H9 (cell line): ENCODE results near the gene ANKRD52. TPM values are rescaled to one million over a fixed set of nuclear protein-coding genes. Genes with fewer than 3 reads are reported as not detected.
A peak's percentile ranks its signal among the peaks of the same experiment; 100 is the strongest.

ENCODE experiments used
- DNase-seq: peaks from one replicate; pipeline ENCODE4 v3.0.0-alpha.2; 2017
- H2AFZ ChIP-seq: one replicate; pipeline ENCODE4 v1.6.1; 2013; ENCODE audit warnings: mild to moderate bottlenecking, low read length, control low read depth, moderate library complexity
- H2AK5ac ChIP-seq: 2 replicates; pipeline ENCODE4 v1.6.1; 2013; ENCODE audit warnings: low read length, control low read depth, mixed read lengths; ENCODE audit not compliant: insufficient read length
- H2BK120ac ChIP-seq: one replicate; pipeline ENCODE4 v1.6.1; 2013; ENCODE audit warnings: low read depth, mild to moderate bottlenecking, low read length, control low read depth, inconsistent platforms; ENCODE audit not compliant: poor library complexity, severe bottlenecking
- H2BK12ac ChIP-seq: 2 replicates; pipeline ENCODE4 v1.6.1; 2013; ENCODE audit warnings: low read length, control low read depth, mixed read lengths, low read depth; ENCODE audit not compliant: insufficient read length
- H2BK15ac ChIP-seq: 2 replicates; pipeline ENCODE4 v1.6.1; 2013; ENCODE audit warnings: low read depth, low read length, control low read depth
- H2BK20ac ChIP-seq: one replicate; pipeline ENCODE4 v1.6.1; 2013; ENCODE audit warnings: low read depth, mild to moderate bottlenecking, low read length, control low read depth, inconsistent platforms; ENCODE audit not compliant: poor library complexity, severe bottlenecking
- H2BK5ac ChIP-seq: 2 replicates; pipeline ENCODE4 v1.6.1; 2013; ENCODE audit warnings: low read length, control low read depth, mixed read lengths; ENCODE audit not compliant: insufficient read length
- H3K14ac ChIP-seq: 2 replicates; pipeline ENCODE4 v1.6.1; 2013; ENCODE audit warnings: low read length, control low read depth; ENCODE audit not compliant: insufficient read depth
- H3K18ac ChIP-seq: 2 replicates; pipeline ENCODE4 v1.6.1; 2013; ENCODE audit warnings: low read depth, mild to moderate bottlenecking, mixed read lengths, low read length, control low read depth; ENCODE audit not compliant: insufficient read length
- H3K23ac ChIP-seq: 2 replicates; pipeline ENCODE4 v1.6.1; 2013; ENCODE audit warnings: low read length, control low read depth, mixed read lengths, low read depth; ENCODE audit not compliant: insufficient read length
- H3K23me2 ChIP-seq: 2 replicates; pipeline ENCODE4 v1.6.1; 2013; ENCODE audit warnings: low read depth, mild to moderate bottlenecking, mixed read lengths, low read length, control low read depth; ENCODE audit not compliant: insufficient read length, poor library complexity, severe bottlenecking
- H3K27ac ChIP-seq: 2 replicates; pipeline ENCODE4 v1.5.1; 2013; ENCODE audit warnings: low read length, control low read depth, mixed read lengths, low read depth; ENCODE audit not compliant: insufficient read length
- H3K27me3 ChIP-seq: 2 replicates; pipeline ENCODE4 v1.6.1; 2013; ENCODE audit warnings: low read length, control low read depth, inconsistent platforms; ENCODE audit not compliant: insufficient read depth
- H3K4ac ChIP-seq: 2 replicates; pipeline ENCODE4 v1.6.1; 2013; ENCODE audit warnings: low read depth, mild to moderate bottlenecking, control low read depth, inconsistent platforms, low read length, moderate library complexity
- H3K4me1 ChIP-seq: 2 replicates; pipeline ENCODE4 v1.6.1; 2013; ENCODE audit warnings: low read length, control low read depth, inconsistent platforms; ENCODE audit not compliant: insufficient read depth
- H3K4me2 ChIP-seq: 2 replicates; pipeline ENCODE4 v1.6.1; 2013; ENCODE audit warnings: low read length, control low read depth, mixed read lengths; ENCODE audit not compliant: insufficient read length, insufficient read depth
- H3K56ac ChIP-seq: 2 replicates; pipeline ENCODE4 v1.6.1; 2013; ENCODE audit warnings: low read depth, mild to moderate bottlenecking, mixed read lengths, low read length, control low read depth; ENCODE audit not compliant: insufficient read length
- H3K79me1 ChIP-seq: 2 replicates; pipeline ENCODE4 v1.6.1; 2013; ENCODE audit warnings: low read depth, mild to moderate bottlenecking, moderate library complexity, low read length, control low read depth, inconsistent platforms; ENCODE audit not compliant: insufficient read depth, poor library complexity, severe bottlenecking
- H3K79me2 ChIP-seq: 2 replicates; pipeline ENCODE4 v1.6.1; 2013; ENCODE audit warnings: low read length, control low read depth, inconsistent platforms; ENCODE audit not compliant: insufficient read depth
- H3K9ac ChIP-seq: 2 replicates; pipeline ENCODE4 v1.6.1; 2013; ENCODE audit warnings: low read length, control low read depth, mixed read lengths; ENCODE audit not compliant: insufficient read length; ENCODE audit errors: extremely low read depth
- H3K9me3 ChIP-seq: one replicate; pipeline ENCODE4 v1.6.1; 2013; ENCODE audit warnings: low read depth, low read length, inconsistent platforms; ENCODE audit not compliant: control insufficient read depth
- H3T11ph ChIP-seq: one replicate; pipeline ENCODE4 v1.6.1; 2013; ENCODE audit warnings: mild to moderate bottlenecking, low read length, control low read depth, inconsistent platforms
- H4K20me1 ChIP-seq: one replicate; pipeline ENCODE4 v1.6.1; 2013; ENCODE audit not compliant: control insufficient read depth, insufficient read length, insufficient read depth
- H4K5ac ChIP-seq: 2 replicates; pipeline ENCODE4 v1.6.1; 2013; ENCODE audit warnings: low read depth, mild to moderate bottlenecking, mixed read lengths, low read length, control low read depth; ENCODE audit not compliant: insufficient read length
- H4K8ac ChIP-seq: replicated peaks from 2 replicates; pipeline ENCODE4 v1.6.1; 2013; ENCODE audit warnings: low read length, control low read depth, mixed read lengths, low read depth; ENCODE audit not compliant: insufficient read length
- H4K91ac ChIP-seq: 2 replicates; pipeline ENCODE4 v1.6.1; 2013; ENCODE audit warnings: low read depth, mild to moderate bottlenecking, moderate library complexity, mixed read lengths, low read length, control low read depth; ENCODE audit not compliant: insufficient read length
- H3K27ac Mint-ChIP-seq, 3 experiments: 2 replicates in 2 of 3; 3 replicates in 1 of 3; pipeline ENCODE4 v1.8.0; 2020 to 2021; ENCODE audit warnings: mixed read lengths in 3 of 3, mild to moderate bottlenecking in 1 of 3, moderate library complexity in 1 of 3
- H3K27me3 Mint-ChIP-seq: 2 replicates; pipeline ENCODE4 v1.8.0; 2021; ENCODE audit warnings: low read depth, mild to moderate bottlenecking, moderate library complexity, mixed read lengths
- H3K36me3 Mint-ChIP-seq, 3 experiments: 2 replicates in 2 of 3; 3 replicates in 1 of 3; pipeline ENCODE4 v1.8.0; 2020 to 2021; ENCODE audit warnings: low read depth in 3 of 3, mixed read lengths in 3 of 3; ENCODE audit not compliant: insufficient read depth in 1 of 3
- H3K4me1 Mint-ChIP-seq, 2 experiments: 2 replicates each; pipeline ENCODE4 v1.8.0; 2020; ENCODE audit warnings: mixed read lengths in 2 of 2
- H3K4me3 Mint-ChIP-seq, 2 experiments: 2 replicates in 1 of 2; 3 replicates in 1 of 2; pipeline ENCODE4 v1.8.0; 2020 to 2021; ENCODE audit warnings: mild to moderate bottlenecking in 2 of 2, mixed read lengths in 2 of 2, moderate library complexity in 1 of 2
- H3K9me3 Mint-ChIP-seq, 2 experiments: 2 replicates in 1 of 2; 3 replicates in 1 of 2; pipeline ENCODE4 v1.8.0; 2020; ENCODE audit warnings: mild to moderate bottlenecking in 2 of 2, mixed read lengths in 2 of 2, moderate library complexity in 1 of 2
- CTCF ChIP-seq: fragments of 200-600 bp; sonication (generic); conservative IDR thresholded peaks from 3 replicates; pipeline ENCODE4 v1.8.0; 2021; ENCODE audit warnings: antibody characterized with exemption, mild to moderate bottlenecking
- WGBS: extraction: QIAGEN DNeasy Blood & Tissue Kit; methylation state at CpG from one replicate; pipeline ENCODE4 v1.1.7; 2013; ENCODE audit warnings: missing lambda C conversion rate, low lambda C conversion rate, mixed read lengths; ENCODE audit not compliant: insufficient read length; ENCODE audit errors: extremely low coverage; 5-methylcytosine and 5-hydroxymethylcytosine counted together
- total RNA-seq: library from RNA; stranded (reverse); gene quantifications from 2 replicates; pipeline ENCODE4 v1.2.1, GENCODE V29; 2021

Gene ANKRD52
- total RNA-seq, 1 experiment from 2014 or later, result 33.4 TPM

- H3K27ac ChIP-seq, result no peak overlapping the region
- no peak overlapping the region for H3K9ac ChIP-seq
- no peak overlapping the region for H2BK15ac ChIP-seq
- H3K4me1 ChIP-seq, result no peaks in the 10 kb centered on the region; the same call in 1 of the 2 replicates
- no peak overlapping the region for H2AK5ac ChIP-seq
- TF ChIP-seq CTCF, result no peak
- no peaks in the 10 kb centered on the region for H4K20me1 ChIP-seq
- peaks cover 15 to 19% of the 10 kb centered on the region in 2 experiments for H3K4me1 Mint-ChIP-seq
- H3K79me2 ChIP-seq, result peaks cover 19% of the 10 kb centered on the region; the same call in 1 of the 2 replicates
- H2BK5ac ChIP-seq, result no peak overlapping the region
- DNase-seq, result no peak
- H3K4ac ChIP-seq, result no peak overlapping the region
- no peak overlapping the region for H4K5ac ChIP-seq
- H3K79me1 ChIP-seq, result peaks cover 15% of the 10 kb centered on the region
- no peak overlapping the region for H2AFZ ChIP-seq
- no peaks in the 10 kb centered on the region for H3K9me3 Mint-ChIP-seq
- H3K27ac Mint-ChIP-seq, result peak overlapping the region in 1 of 3 experiments; percentile 70; a peak in 1 of 7 replicates
- H4K91ac ChIP-seq, result no peak overlapping the region
- no peak overlapping the region for H3K23ac ChIP-seq
- no peaks in the 10 kb centered on the region for H3K9me3 ChIP-seq
- peaks cover 11% of the 10 kb centered on the region for H3K23me2 ChIP-seq
- no peaks in the 10 kb centered on the region for H3K27me3 ChIP-seq
- H2BK120ac ChIP-seq, result no peak overlapping the region
- no peak overlapping the region for H3T11ph ChIP-seq
- H2BK12ac ChIP-seq, result no peak overlapping the region
- H3K27me3 Mint-ChIP-seq, result no peaks in the 10 kb centered on the region
- H3K36me3 Mint-ChIP-seq, result peaks cover 4 to 44% (median 14%) of the 10 kb centered on the region in 3 experiments; a peak in 6 of 7 replicates
- H3K18ac ChIP-seq, result no peak overlapping the region
- no peak overlapping the region for H4K8ac ChIP-seq
- no peak overlapping the region for H3K14ac ChIP-seq
- H3K4me3 Mint-ChIP-seq, result no peak overlapping the region
- no peak overlapping the region for H2BK20ac ChIP-seq
- WGBS, result no CpG with 5 or more reads among the region's 8 CpGs
- no peak overlapping the region for H3K56ac ChIP-seq
- no peak overlapping the region for H3K4me2 ChIP-seq
Measured at GRCh38 chr12:56297400-56297799, 39.2 kb upstream of the ANKRD52 start.
